ENCODE data around the gene ITPKC.
A peak's percentile ranks its signal among the peaks of the same experiment; 100 is the strongest.
"Not testable (repeated sequence)": the region's sequence is repeated elsewhere in the genome, so short reads cannot be mapped to it uniquely, and the experiment has no call there.

ITPKC gene

DNA sequence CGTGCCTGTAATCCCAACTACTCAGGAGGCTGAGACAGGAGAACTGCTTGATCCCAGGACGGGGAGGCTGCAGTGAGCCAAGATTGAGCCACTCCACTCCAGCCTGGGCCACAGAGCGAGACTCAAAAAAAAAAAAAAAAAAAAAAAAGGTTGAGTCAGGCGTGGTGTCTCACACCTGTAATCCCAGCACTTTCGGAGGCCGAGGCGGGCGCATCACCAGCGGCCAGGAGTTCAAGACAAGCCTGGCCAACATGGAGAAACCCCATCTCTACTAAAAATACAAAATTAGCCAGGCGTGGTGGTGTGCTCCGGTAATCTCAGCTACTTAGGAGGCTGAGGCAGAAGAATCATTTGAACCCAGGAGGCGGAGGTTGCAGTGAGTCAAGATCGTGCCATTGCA, 49.5 kb downstream of the ITPKC start:
- not testable (repeated sequence) for DNase-seq (ENCODE audit: low spot score)

DNA sequence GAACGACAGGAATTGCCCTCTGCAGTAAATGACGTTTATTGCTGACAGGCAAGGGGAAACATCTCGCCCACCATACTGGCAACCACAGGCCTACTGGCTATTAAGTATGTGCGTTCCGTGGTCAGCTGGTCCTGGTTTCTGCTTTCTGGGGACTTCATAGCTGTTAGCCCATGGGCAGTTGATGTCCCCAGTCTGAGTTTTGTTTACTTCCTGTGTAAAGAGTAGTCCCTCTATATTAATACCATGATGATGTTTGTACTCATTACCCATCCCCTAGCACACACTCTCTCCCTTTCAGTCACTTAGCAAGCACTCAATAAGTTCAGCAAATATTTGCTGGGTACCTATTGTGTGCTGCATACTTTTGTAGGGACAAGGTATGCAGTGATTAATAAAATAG, 52.0 kb downstream of the ITPKC start:
- no peak for DNase-seq (ENCODE audit: low spot score)

- not testable (repeated sequence) for DNase-seq (ENCODE audit: low spot score)
Observed at GRCh38 chr19:40771101-40771862, 54.4 kb downstream of the ITPKC start.

DNA sequence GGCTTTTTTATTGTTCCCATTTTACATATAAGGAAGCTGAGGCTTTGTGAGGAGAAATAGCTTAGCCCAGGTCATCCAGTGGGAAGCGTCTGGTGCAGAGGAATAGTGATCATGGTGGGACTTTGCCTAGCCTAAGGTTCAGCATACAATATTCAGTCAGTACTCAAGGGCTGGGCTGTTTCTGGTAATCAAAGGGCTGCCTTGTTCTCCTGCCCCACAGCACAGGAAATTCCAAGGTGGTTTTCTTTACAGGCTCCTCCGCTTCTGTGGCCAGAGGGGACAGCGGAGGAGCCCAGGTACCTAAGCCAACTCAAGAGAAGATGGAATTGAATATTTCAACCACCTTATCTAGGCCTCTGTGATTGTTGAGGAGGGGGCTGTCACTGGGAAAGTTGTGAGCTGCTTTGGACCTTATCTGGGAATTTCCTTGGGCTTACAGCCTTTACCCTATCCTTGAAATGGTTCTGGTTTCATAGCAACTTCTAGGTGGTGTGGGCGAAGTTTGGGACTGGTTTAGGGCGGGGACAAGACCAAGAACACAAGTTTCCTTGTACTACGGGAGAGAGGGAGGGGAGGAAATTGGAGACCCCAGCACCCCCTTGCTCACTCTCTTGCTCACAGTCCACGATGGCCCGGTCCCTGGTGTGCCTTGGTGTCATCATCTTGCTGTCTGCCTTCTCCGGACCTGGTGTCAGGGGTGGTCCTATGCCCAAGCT, 58.2 kb downstream of the ITPKC start, which contains the start of gene MIA:
Gene MIA, plus strand, starts transcription at position 606 of the 716 bp plus-strand sequence. Its CDS starts 22 bp downstream, at position 628.
- no peak for DNase-seq (ENCODE audit: low spot score)

DNA sequence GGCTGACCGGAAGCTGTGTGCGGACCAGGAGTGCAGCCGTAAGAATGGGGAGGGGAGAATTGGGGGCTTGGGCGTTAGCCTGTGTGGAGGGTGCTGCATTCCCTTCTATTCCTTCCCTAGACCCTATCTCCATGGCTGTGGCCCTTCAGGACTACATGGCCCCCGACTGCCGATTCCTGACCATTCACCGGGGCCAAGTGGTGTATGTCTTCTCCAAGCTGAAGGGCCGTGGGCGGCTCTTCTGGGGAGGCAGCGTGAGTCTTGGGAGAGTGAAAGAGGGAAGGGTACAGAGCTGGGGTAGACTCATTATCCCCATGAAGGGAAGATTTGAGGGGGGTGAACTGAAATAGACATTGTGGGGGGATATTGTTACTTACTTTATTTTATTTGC, 58.7 kb downstream of the ITPKC start:
- DNase-seq (ENCODE audit: low spot score): no peak

DNA sequence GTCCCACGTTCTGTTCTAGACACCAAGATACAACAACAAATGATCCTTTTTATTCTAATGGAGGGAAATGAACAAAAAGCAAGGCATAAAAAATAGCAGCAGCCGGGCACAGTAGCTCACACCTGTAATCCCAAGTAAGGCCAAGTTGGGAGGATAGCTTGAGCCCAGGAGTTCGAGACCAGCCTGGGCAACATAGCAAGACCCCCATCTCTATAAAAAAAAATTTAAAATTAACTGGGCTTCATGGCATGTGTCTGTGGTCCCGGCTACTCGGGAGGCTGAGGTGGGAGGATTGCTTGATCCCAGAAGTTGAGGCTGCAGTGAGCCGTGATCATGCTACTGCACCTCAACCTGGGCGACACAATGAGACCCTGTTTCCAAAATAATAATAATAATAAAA, 59.5 kb downstream of the ITPKC start:
- DNase-seq (ENCODE audit: low spot score): no peak

DNA sequence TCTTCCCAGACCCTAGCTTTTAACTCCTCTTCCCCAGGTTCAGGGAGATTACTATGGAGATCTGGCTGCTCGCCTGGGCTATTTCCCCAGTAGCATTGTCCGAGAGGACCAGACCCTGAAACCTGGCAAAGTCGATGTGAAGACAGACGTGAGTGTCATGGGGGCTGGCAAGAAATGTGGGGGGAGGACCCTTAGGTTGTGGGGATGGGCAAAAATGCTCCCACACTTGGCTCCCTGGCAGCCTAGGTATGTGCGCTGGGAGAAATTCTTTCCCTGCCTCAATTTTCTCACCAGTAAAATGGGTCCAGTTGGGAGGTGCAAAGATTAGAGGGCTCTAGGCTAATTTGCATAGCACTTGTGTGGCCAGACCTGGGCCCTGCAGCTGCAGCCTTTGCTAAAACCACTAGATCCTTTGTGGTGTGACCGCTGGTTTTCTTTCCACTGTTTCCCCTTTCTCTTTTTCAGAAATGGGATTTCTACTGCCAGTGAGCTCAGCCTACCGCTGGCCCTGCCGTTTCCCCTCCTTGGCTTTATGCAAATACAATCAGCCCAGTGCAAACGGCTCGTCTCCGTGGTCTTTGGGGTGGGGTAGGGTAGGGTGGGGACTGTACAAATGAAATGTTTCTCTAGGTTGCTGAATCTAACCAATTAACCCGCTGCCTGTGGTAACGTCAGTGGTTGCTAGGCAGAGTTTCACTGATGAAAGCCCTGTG, 60.2 kb downstream of the ITPKC start:
- peak; percentile 95 for DNase-seq (ENCODE audit: low spot score)

- no peak for DNase-seq (ENCODE audit: low spot score)
Observed at GRCh38 chr19:40777645-40777936, 60.7 kb downstream of the ITPKC start.

DNA sequence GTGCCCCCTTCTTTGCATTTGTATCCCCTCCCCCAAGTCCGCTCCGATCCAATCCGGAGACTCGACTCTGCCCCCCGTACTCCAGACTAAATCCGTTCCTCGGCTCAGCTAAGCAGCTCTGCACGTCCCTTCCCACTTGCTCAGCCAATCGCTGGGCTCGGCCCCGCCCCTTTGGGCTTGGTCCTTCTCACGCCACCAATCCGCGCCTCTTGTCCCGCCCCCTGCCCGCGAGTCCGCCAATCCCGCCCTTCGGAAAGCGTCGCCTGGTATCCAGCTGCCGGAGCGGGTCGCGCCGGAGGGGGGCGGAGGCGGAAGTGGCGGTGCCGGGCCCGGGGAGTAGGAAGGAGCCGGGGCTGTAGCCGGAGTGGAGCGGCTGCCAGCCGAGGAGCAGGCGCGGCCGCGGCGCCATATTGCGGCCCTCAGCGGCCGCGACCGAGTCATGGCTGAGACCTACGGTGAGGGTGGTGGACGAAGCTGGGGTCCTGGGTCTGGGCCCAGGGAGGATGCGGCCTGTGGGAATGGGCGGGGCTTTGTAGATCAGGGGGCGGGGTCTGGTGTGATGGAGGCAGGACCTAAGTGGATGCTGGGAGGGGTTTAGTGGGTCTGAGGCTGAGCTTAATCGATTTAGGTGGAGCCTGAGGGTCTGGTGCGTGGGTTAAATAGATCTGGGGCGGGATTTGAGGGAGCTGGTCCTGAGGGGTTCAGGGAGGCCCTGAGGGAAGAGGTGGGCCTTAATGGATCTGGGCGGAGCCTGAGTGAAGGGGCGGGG, 61.2 kb downstream of the ITPKC start, which contains the start of gene RAB4B:
Gene RAB4B, plus strand, starts transcription at position 311 of the 769 bp plus-strand sequence. Its CDS starts 129 bp downstream, at position 440.
- DNase-seq (ENCODE audit: low spot score): peak; percentile 100

DNA sequence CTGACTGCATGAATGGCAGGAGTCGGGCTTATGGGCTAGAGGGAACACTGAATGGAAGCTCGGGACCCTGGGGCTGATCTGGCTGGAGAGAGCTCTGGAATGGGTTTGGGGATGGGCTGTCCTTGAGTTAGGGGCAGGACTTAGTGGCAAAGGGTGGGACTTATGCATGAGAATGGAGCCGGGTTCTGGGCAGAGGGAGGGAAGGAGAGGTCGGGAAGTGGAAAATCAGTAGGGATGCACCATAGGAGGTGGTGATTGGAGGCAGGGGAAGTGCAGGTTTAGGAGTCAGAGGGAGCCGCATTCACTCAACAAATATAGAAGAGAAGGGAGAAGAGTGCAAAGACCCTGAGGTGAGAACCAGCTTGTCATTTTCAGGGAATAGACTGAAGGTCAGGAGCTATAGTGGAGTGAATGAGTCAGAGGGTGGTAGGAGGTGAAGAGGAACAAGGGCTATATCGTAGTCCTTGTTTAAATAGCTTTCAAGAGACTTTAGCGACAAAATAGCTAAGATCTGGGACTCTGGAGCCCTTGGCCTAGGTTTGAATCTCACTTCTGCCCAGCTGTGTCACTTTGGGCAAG, 61.9 kb downstream of the ITPKC start:
- DNase-seq (ENCODE audit: low spot score): no peak

GRCh38 chr19:40780582-40780981, 63.7 kb downstream of the ITPKC start:
- no peak for DNase-seq (ENCODE audit: low spot score)

- no peak for DNase-seq (ENCODE audit: low spot score)
Observed at GRCh38 chr19:40781140-40781539, 64.2 kb downstream of the ITPKC start.

DNA sequence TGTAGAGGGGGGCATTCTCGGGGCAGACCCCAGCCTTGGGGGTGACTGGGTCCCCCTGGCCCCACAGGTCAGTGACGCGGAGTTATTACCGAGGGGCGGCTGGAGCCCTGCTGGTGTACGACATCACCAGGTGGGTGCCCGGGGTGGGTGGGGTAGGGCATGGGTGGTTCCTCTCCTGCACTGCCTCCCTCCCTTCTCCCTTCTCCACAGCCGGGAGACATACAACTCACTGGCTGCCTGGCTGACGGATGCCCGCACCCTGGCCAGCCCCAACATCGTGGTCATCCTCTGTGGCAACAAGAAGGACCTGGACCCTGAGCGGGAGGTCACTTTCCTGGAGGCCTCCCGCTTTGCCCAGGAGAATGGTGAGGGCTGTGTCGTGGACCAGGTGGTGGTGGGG, 66.8 kb downstream of the ITPKC start:
- DNase-seq (ENCODE audit: low spot score): no peak

DNA sequence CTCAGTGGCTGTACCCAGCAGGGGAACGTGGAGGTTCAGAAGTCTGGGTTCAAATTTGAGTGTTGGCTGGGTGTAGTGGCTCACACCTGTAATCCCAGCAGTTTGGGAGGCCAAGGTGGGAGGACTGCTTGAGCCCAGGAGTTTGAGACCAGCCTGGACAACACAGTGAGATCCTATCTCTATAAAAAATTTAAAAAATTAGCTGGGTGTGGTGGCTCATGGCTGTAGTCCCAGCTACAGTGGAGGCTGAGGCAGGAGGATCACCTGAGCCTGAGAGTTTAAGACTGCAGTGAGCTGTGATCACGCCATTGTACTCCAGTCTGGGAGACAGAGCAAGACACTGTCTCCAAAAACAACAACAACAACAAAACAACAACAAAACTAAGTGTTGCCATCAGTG, 67.2 kb downstream of the ITPKC start:
- DNase-seq (ENCODE audit: low spot score): not testable (repeated sequence)

DNA sequence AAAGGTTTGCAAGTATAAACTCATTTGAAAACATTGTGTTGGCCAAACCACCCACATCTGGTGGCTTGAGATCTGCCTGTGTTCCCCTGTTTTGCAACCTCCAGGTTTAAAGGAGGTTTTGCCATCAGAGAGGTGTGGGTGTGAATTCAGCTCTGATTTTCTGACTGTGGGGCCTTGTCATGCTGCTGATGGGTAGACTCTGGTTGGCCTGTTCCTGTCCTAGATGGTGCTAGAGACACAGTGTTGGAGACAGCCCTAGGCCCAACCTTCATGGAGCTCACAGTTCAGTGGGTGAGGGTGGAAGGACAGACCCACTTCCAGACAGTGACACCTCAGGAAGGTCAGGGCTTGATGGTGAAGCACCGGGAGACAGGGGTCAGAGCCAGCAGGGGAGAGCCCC, 68.6 kb downstream of the ITPKC start:
- no peak for DNase-seq (ENCODE audit: low spot score)

DNA sequence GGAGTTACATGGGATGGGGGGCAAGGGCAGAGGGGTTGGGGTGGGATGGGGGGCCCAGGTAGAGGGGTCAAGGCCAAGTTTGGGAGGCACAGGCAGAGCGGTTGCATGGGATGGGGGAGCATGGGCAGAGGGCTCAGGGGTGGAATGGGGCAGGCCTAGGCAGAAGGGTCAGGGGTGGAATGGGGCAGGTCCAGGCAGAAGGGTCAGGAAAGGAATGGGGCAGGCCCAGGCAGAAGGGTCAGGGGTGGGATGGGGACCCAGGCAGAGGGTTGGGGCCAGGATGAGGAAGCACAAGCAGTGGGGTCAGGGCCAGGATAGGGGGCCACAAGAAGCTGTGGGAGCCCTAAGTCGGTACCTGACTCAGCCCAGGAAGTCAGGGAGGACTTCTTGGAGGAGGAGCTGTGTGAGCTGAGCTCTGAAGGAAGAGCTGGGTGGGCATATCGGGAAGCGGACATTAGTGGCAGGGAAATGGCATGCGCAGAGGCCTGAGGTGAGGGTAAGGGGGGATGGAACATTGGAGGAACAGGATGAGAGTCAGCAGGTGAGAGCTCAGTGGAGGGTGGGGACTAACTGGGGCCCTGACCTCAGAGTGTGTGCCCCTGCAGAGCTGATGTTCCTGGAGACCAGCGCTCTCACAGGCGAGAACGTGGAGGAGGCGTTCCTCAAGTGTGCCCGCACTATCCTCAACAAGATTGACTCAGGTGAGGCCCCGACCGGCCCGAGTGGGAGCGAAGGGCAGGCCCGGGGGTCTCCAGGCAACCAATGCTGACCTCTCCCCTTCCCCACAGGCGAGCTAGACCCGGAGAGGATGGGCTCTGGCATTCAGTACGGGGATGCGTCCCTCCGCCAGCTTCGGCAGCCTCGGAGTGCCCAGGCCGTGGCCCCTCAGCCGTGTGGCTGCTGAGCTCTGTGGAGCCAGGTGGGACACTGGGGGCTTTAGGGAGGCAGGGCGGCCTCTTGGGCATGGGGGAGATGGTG, 69.4 kb downstream of the ITPKC start:
- DNase-seq (ENCODE audit: low spot score): no peak
